Skin of body (tissue), 2 donors: ENCODE measurements around the gene SPAM1. TPM values are rescaled to one million over a fixed set of nuclear protein-coding genes. Genes with fewer than 3 reads are reported as not detected.
"Not testable (repeated sequence)": the region's sequence is repeated elsewhere in the genome, so short reads cannot be mapped to it uniquely, and the experiment has no call there.

Source experiments
- DNase-seq: peaks from one replicate; lab custom pipeline; 2025; lab: John Stamatoyannopoulos, UW
- total RNA-seq: library from RNA; depleted of rRNA; stranded (reverse); fragments of >200 nt; gene quantifications from one replicate; pipeline ENCODE4 v1.2.3, GENCODE V29; 2014

SPAM1 gene
- total RNA-seq, 1 donor from 2014 or later: not detected

DNA sequence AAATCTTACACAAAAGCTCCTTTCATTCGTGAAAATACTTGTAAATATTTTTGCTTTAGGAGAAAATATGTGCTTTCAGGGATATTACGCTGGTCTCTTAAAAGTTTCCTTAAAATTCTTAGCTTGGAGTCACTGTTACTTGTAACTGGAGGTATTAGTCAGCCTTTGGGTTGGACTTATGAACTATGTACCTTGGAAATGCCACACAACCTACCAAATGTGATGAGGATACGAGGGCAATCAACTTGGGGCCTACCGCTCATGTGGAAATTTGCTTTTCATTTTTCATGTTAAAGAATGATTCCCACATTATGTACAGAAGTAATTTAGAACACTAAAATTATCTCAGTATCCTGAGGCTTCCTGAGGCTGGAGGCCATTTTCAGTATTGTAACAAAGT is 23.1 kb downstream of the SPAM1 start:
- DNase-seq: no peak

DNA sequence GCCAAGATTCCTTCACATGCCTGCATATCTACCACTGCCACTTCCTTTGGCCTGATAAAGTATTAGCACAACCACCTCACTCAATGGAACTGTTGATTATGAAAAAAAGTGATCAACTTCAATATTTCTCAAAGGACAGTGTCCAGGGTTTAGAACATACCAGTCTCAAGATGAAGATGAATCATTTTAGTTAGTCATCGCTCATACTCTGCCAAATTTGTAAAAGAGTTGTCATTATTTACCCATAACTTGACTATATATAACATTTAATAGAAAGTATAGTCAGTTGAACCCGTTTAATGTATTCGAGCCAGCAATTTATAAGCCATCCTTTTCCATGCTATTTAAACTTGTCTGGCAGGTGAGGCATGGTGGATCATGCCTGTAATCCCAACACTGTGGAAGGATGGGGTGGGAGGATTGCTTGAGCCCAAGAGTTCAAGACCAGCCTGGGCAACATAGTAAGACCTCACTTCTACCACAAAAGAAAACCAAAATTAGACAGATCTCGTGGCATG is 33.2 kb downstream of the SPAM1 start:
- no peak for DNase-seq

DNA sequence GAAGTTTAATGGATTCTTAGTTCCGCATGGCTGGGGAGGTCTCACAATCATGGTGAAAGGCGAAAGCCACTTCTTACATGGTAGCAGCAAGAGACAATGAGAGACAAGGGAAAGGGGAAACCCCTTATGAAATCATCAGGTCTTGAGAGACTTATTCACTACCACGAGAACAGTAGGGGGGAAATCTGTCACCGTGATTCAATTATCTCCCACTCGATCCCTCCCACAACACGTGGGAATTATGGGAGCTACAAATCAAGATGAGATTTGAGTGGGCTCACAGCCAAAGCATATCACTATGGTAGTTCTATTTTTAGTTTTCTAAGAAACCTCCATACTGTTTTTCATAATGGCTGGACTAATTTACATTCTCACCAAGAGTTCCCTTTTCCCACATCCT is 36.7 kb downstream of the SPAM1 start:
- DNase-seq: no peak

DNA sequence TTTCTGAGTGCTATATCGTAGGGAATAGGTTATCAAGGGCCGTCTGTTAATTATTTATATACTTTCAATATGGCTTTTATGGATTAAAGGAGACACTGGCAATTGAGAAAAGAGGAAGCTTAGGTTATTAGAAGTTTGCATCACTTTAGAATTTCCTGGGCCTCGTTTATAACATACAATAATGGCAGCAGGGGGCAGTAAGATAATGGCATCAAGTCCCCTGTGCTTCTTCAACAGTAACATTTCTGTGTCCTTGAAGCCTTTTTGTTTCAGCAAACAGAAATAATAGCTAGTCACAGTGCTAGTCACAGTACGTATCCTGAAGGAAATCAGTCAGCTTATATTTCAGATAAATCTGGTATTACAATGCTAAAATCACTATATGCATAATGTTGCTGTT is 41.9 kb downstream of the SPAM1 start:
- no peak for DNase-seq

DNA sequence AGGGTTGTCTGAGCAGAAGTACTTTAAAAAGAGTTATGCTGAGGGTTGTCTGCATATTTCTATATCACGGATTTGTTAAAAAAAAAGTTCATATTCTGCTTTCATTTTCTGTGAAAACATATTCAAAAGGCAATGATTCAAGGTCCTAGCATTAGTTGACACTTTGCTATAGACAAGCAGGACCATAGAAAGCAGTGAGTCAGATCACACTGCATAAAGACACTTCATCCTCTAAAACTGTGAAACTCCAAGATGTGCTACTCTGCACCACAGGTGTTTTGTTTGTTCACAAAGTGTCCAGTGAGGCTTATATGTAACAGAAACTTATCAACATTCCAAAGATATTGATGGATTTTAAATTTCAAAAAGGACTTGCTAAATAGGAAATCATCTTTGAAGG is 47.0 kb downstream of the SPAM1 start:
- no peak for DNase-seq

DNA sequence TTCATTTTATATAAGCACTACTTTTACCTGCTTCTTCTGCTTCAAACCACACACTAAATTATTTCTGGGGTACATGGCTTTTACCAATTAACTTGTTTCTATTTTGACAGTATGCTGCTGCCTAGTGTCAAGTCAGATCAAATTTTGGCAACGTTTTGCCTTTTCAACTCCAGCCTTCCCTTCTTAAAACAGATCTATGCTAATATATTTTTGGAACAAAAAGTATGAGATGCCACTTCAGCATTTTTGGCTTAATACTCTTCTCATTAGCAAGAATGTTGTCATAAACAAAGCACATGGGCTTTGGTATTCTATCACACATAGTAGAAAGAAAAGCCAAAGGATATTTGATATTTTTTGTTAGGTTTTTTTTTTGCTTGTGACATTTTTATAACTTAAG is 47.8 kb downstream of the SPAM1 start:
- no peak for DNase-seq

DNA sequence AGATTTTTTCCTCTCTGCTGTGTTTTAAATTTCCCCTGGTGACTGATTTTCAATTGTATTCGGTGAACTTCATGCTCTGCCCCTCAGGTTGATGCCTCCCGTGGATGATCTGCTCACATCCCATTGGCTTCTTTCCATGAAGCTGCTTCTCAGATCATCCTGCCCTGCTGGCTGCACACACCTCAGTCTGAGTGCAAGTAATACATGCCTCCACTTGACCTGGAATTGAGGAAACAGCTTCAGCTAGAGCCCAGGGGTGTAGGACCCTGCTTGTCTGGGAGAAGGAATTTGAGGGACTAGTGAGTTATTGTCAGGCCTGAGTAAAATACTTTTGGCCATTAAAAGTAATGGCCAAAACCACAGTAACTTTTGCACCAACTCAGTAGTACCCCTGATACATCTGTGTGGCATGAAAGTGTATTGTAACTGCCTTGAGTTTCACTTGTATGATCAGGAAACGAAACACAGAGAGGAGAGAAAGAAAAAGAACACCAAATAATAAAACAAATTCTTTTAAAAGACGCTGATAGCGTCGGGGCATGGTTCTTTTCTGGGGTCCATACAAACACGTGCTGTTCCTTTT is 49.4 kb downstream of the SPAM1 start:
- no peak for DNase-seq

DNA sequence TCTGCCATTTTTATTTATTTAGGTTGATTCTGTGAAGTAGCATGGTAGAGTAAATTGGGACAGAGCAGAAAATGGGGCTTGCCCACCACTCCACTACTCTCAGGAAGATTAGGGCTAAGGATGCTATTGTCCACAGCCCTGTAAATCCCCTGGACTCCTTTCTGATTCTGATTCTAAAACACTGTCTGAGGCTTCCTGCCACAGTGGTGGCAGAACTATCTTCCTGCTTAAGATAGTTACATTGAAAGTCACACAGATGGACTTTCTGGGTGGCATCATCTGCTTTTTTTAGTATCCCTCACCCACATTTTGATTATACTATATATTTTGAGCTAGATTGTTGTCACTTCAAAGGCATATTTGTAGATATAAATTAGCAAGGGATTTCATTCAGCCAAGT is 50.0 kb downstream of the SPAM1 start:
- no peak for DNase-seq

DNA sequence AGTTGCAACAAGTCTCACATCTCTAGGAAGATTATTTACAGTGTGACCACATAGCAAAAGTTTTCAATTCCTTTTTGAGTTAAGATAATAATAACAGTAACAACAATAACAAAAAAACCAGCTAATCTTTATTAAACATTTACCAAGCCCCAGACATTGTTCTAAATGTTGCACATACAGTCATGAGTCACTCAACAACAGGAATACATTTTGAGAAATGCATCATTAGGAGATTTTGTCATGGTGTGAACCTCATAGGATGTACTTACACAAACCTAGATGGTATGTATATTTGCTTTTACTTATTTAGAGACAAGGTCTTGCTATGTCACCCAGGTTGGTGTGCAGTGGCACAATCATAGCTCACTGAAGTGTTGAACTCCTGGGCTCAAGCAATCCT is 52.0 kb downstream of the SPAM1 start:
- no peak for DNase-seq

DNA sequence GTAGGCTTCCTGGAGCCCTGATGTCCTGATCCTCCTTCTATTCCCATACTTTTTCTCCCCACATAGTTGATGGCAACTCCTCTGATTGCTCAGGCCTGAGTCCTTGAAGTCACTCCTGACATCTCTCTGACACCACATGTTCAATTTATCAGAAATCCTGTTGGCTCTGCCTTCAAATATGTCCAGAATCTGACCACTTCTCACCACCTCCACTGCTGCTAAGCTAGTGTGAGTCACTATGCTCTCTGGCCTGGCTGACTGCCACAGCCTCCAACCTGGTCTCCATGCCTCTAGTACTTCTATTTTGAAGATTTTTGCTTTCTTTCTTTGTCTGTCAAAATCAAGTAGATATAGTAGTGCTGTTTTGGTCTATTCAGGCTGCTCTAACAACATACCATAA is 54.8 kb downstream of the SPAM1 start:
- no peak for DNase-seq

DNA sequence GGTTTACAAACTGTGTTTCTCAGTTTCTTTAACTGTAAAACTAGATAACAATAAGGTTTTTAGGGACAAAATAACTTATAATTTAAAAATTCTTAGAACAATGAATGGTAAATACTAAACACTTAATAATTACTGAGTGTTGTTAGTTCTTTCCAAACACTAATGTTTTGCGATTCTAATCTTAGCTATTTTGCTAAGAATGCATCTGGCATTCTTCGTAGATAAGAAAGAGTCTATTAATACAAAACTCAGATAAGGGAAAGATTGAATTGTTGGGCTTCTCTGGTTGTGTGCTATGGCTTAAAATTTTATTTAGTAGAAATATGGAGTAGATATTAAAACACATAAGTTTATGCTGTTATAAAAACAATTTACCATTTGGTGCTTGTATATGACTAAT is 62.4 kb downstream of the SPAM1 start:
- DNase-seq: no peak

DNA sequence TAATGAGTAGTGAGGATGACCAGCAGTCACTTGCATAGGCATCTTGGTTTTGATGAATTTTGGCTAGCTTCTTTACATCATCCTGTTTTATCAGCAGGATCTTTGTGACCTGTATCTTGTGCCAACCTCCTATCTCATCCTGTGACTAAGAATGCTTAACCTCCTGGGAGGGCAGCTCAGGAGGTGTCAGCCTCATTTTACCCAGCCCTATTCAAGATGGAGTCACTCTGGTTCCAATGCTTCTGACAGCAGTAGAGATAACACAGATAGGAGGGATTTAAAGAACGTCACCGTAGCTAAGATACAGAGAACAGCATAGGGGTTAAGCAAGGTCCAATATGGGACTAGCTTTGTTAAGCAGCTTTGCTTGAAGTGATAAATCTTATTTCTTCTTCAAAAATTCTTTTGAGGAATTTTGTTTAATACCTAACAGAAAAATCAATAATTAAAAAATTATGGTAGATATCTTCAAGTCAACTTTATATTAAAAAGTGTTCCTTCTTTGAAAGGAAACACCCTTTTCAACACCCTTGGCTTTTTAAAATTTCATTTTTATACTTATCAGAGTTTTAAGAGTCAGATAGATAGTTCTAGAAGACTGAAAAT is 68.0 kb downstream of the SPAM1 start:
- DNase-seq: no peak

DNA sequence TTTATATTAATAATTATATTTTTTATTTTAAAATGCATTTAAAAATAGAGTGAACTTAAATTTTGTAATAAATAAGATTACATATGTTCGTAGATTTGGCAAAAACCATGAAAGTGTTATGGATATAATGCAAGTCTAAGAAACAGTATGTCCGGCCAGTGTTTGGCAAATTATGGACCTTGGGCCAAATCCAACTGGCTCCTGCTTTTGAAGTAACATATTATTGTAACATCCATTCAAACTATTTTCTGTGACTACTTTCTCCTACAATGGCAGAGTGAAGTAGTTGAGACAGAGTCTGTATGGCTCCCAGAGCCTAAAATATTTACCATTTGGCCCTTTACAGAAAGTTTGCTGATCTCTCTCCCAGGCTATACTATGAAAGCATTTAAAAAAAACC is 69.0 kb downstream of the SPAM1 start:
- DNase-seq: no peak

DNA sequence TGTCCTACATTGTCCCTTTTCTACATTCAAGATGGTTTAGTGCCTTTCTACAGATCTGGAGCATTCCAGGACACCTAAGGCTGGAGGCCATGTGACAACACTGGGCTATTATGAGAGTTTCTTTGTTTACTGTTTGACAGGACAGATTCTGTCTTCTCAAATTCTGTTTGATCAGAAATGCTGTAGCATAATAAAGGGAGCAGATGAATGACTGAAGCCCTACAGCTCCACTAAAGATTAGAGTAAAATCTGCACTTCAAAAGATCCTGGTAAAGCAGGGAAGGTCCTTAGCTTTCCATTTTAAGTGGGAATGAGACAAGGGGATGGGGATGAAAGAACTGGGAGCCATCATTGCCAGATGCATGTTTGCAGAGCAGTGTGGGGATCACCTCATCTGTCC is 69.4 kb downstream of the SPAM1 start:
- DNase-seq: no peak

DNA sequence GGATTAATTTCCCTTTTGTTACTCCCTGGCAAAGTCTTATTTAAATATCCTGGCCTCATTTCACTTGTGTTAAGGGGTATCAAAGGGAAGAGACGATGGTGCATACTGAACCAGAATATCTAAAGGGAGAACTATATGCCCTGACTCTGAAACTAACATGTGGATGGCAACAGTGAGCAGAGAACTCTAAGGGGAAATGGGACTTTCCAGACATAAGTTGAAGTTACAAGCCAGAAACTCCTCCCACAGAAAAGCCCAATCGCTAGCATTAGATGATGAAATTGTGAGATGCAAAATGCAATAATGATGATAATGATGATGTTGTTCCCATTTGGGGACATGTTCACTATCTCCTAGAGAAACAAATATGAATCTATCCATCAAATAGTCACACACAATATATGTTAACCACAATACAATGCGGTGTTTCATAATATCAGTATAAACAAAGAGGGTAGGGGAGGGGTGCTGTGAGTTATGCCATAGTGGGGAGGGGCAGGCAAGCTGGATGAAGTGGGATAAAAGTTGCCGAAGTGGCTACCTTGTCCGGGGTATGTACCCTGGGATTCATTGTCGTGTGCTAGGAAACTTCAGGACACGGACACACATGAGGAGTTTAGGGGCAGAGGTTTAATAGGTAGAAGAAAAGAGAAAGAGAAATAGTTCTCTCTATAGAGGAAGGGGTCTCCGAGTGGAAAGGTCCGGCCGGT is 70.7 kb downstream of the SPAM1 start:
- DNase-seq: no peak

DNA sequence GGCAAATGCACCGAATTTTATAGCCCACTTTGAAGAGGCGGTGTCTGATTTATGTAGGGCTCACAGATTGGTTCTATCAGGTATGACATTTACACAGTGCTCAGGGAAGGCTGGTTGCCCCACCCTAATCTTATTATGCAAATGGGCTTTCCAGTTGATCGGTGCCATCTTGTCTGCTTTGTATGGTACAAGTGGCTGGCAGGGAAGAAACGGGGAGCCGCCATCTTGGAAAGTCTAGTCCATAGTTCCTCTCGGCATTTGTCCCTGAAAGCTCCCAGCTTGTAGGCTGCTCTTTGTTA is 71.2 kb downstream of the SPAM1 start:
- DNase-seq: no peak

DNA sequence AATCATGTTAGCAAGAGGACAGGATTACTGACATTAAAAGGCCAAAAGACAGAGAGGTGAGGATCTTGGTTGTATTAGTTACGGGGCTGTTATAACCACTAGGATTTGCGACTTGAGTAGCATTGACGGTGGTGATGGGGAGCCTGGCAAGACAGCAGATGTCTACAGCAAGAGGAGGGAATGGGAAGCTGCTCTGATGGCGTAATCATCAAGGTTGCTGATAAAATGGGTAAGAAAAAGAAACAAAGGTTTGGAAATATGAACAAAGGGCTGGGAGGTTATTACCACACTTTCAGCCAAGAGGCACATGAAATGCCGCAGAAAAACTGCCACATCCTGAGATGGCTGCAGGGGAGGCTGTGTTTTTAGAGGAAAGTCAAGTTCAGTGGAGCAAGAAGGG is 73.9 kb downstream of the SPAM1 start:
- no peak for DNase-seq

DNA sequence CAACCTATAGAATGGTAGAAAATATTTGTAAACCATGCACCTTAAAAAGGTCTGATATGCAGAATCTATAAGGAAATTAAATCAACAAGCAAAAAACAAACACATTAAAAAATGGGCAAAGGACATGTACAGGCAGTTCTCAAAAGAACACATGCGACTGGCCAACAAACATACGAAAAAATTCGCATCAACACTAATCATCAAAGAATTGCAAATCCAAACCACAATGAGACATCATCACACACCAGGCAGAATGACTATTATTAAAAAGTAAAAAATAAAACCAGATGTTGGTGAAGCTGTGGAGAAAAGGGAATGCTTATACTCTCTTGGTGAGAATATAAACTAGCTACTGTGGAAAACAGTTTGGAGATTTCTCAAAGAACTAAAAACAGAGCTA is 74.7 kb downstream of the SPAM1 start:
- no peak for DNase-seq

DNA sequence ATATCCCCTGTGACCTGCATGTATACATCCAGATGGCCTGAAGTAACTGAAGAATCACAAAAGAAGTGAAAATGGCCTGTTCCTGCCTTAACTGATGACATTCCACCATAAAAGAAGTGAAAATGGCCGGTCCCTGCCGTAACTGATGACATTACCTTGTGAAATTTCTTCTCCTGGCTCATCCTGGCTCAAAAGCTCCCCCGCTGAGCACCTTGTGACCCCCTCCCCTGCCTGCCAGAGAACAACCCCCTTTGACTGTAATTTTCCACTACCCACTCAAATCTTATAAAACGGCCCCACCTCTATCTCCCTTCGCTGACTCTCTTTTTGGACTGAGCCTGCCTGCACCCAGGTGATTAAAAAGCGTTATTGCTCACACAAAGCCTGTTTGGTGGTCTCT is 83.3 kb downstream of the SPAM1 start:
- not testable (repeated sequence) for DNase-seq

DNA sequence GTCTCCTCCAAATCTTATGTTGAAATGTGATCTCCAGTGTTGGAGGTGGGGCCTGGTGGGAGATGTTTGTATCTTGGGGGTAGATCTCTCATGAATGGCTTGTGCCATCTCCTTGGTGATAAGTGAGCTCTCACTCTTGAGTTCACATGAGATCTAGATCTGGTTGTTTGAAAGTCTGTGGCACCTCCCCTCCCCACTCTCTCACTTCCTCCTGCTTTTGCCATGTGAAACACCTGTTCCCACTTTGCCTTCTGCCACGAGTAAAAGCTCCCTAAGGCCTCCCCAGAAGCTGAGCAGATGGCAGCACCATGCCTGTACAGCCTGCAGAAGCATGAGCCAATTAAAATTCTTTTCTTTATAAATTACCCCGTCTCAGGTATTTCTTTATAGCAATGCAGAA is 84.3 kb downstream of the SPAM1 start:
- DNase-seq: no peak
